Uterus (tissue), 4 donors: ENCODE results near the gene A2M. TPM values are rescaled to one million over a fixed set of nuclear protein-coding genes. Genes with fewer than 3 reads are reported as not detected.

ENCODE experiments used
- DNase-seq, 2 donors: peaks; one replicate each; pipeline ENCODE4 v3.0.0-alpha.2; 2019 to 2020
- H3K27ac ChIP-seq, 2 donors: fragments of 200-600 bp; sonication (generic); 1 replicate in 1 of 2; 2 replicates in 1 of 2; pipeline ENCODE4 v1.5.1; 2016 to 2018
- H3K27me3 ChIP-seq, 2 donors: fragments of 200-600 bp; sonication (generic); one replicate each; pipeline ENCODE4 v1.5.1; 2018 to 2019; ENCODE audit warnings: control low read depth in 1 of 2
- H3K36me3 ChIP-seq, 2 donors: fragments of 200-600 bp; sonication (generic); one replicate each; pipeline ENCODE4 v1.5.1; 2019; ENCODE audit warnings: control low read depth in 1 of 2
- H3K4me1 ChIP-seq, 2 donors: fragments of 200-600 bp; sonication (generic); one replicate each; pipeline ENCODE4 v1.5.1; 2018 to 2019; ENCODE audit warnings: control low read depth in 1 of 2
- H3K4me3 ChIP-seq, 2 donors: fragments of 200-600 bp; sonication (generic); 1 replicate in 1 of 2; 2 replicates in 1 of 2; pipeline ENCODE4 v1.5.1; 2018 to 2019; ENCODE audit warnings: mild to moderate bottlenecking in 1 of 2
- H3K9me3 ChIP-seq, 2 donors: fragments of 200-600 bp; sonication (generic); one replicate each; pipeline ENCODE4 v1.5.1; 2019; ENCODE audit warnings: control low read depth in 1 of 2
- POLR2A ChIP-seq, 2 donors: fragments of 450-650 bp; IDR thresholded peaks; one replicate each; pipeline ENCODE4 v1.6.1; 2016; ENCODE audit warnings: antibody characterized with exemption in 2 of 2, mild to moderate bottlenecking in 1 of 2, moderate library complexity in 1 of 2
- intact Hi-C: fragments of 100-400 bp; cut with DNase I; formaldehyde crosslinking; loops from one replicate; pipeline ENCODE4 v1.15.1; 2023; ENCODE audit warnings: low total_unique reads
- total RNA-seq, 4 donors: library from RNA; depleted of rRNA in 3 of 4; stranded (reverse); fragments of >200 nt in 3 of 4; gene quantifications; one replicate each; pipeline versions ENCODE4 v1.1.0 to v1.2.4, GENCODE V29; 2014 to 2023
- TF ChIP-seq, protein P1 (sequence below), 4 experiments: fragments of 200-600 bp in 2 of 4; fragments of 450-650 bp in 2 of 4; sonication (generic) in 2 of 4; IDR thresholded peaks; one replicate each; pipeline ENCODE4 v1.5.1; 2016 to 2019; ENCODE audit warnings: antibody characterized with exemption in 4 of 4, mild to moderate bottlenecking in 2 of 4, moderate library complexity in 1 of 4
- donor health status: DM: yes; HTN: yes; CAD: no.

The A2M gene
- total RNA-seq, 4 donors from 2014 or later, result 305 to 1,063 (median 353) TPM

GRCh38 chr12:9127484-9127883, 11.8 kb upstream of the A2M start:
- H3K36me3 ChIP-seq, result no peaks in the 10 kb centered on the region
- no peak overlapping the region for H3K4me3 ChIP-seq
- H3K27ac ChIP-seq, result no peak overlapping the region
- TF ChIP-seq, protein P1, sequence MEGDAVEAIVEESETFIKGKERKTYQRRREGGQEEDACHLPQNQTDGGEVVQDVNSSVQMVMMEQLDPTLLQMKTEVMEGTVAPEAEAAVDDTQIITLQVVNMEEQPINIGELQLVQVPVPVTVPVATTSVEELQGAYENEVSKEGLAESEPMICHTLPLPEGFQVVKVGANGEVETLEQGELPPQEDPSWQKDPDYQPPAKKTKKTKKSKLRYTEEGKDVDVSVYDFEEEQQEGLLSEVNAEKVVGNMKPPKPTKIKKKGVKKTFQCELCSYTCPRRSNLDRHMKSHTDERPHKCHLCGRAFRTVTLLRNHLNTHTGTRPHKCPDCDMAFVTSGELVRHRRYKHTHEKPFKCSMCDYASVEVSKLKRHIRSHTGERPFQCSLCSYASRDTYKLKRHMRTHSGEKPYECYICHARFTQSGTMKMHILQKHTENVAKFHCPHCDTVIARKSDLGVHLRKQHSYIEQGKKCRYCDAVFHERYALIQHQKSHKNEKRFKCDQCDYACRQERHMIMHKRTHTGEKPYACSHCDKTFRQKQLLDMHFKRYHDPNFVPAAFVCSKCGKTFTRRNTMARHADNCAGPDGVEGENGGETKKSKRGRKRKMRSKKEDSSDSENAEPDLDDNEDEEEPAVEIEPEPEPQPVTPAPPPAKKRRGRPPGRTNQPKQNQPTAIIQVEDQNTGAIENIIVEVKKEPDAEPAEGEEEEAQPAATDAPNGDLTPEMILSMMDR (IDR thresholded peaks at IDR 0.05), result no peak
- no peak for TF ChIP-seq POLR2A (IDR thresholded peaks at IDR 0.05)
- intact Hi-C loops, result no loop called here
- no peaks in the 10 kb centered on the region for H3K9me3 ChIP-seq
- no peaks in the 10 kb centered on the region for H3K4me1 ChIP-seq
- DNase-seq, result no peak
- no peaks in the 10 kb centered on the region for H3K27me3 ChIP-seq

- Histone ChIP-seq H3K27me3 (no peaks in the 10 kb centered on the region), H3K9me3 (no peaks in the 10 kb centered on the region), H3K27ac (peak overlapping the region; percentile 71 to 82), H3K4me3 (no peak overlapping the region), H3K36me3 (no peaks in the 10 kb centered on the region), H3K4me1 (no peaks in the 10 kb centered on the region)
- TF ChIP-seq POLR2A (IDR thresholded peaks at IDR 0.05), result no peak
- TF ChIP-seq, protein P1 (IDR thresholded peaks at IDR 0.05), result no peak
- DNase-seq, result no peak
- intact Hi-C loops, result no loop called here
Measured at GRCh38 chr12:9124383-9125031, 8.8 kb upstream of the A2M start.

DNA sequence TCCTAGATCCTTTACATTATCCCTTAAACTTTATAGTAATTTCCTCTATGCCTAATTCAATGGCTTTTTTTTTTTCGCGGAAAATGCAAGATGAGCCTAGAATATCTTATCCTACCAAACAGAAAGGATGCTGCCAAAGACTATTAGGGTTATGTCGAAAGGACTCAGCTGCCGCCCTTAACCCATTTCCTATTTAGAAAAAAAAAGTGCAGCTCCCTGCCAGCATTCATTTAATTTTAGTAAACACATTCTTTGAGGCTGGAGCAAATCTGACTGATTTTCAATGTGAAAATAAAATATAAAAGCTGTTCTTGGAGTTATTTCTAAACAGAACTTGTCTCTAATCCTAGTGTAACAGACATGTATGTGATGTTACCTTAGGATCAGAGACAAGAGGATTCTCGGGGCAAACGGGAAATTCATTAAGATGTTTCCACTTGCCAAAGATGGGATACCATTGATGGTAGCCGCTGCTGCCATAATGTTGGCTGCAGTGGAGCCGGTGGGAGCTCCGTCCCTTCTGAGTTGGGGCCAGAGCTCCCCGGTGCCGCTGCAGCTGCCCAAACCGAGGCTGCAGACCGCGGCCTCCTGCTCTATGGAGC, 8.2 kb upstream of the A2M start:
- no peak for DNase-seq
- Histone ChIP-seq H3K9me3 (no peaks in the 10 kb centered on the region), H3K4me3 (peak overlapping the region; percentile 15 to 33), H3K36me3 (no peaks in the 10 kb centered on the region), H3K27me3 (no peaks in the 10 kb centered on the region), H3K4me1 (no peaks in the 10 kb centered on the region), H3K27ac (peak overlapping the region; percentile 71 to 82)
- TF ChIP-seq, protein P1 (IDR thresholded peaks at IDR 0.05), result no peak
- no peak for TF ChIP-seq POLR2A (IDR thresholded peaks at IDR 0.05)
- intact Hi-C loops, result no loop called here

- H3K27me3 ChIP-seq, result no peaks in the 10 kb centered on the region
- H3K27ac ChIP-seq, result peak overlapping the region; percentile 30 to 82
- no peaks in the 10 kb centered on the region for H3K9me3 ChIP-seq
- peaks cover 0 to 7% of the 10 kb centered on the region in 2 donors for H3K4me1 ChIP-seq
- no peak for DNase-seq
- H3K36me3 ChIP-seq, result no peaks in the 10 kb centered on the region
- TF ChIP-seq, protein P1 (IDR thresholded peaks at IDR 0.05), result no peak
- no peak overlapping the region for H3K4me3 ChIP-seq
- intact Hi-C loops, result no loop called here
Measured at GRCh38 chr12:9122091-9122609, 6.4 kb upstream of the A2M start.

- intact Hi-C loops, result no loop called here
- H3K4me1 ChIP-seq, result peaks cover 0 to 7% of the 10 kb centered on the region in 2 donors
- no peak overlapping the region for H3K4me3 ChIP-seq
- H3K36me3 ChIP-seq, result no peaks in the 10 kb centered on the region
- TF ChIP-seq, protein P1 (IDR thresholded peaks at IDR 0.05), result no peak
- H3K9me3 ChIP-seq, result no peaks in the 10 kb centered on the region
- H3K27ac ChIP-seq, result peak overlapping the region; percentile 87 to 94
- no peak for DNase-seq
- no peaks in the 10 kb centered on the region for H3K27me3 ChIP-seq
Measured at GRCh38 chr12:9120487-9121184, 4.9 kb upstream of the A2M start.
